Neuronal stem cell (in vitro differentiated cells): ENCODE data around the gene BHLHE40.

ENCODE experiments used
- DNase-seq: peaks from one replicate; pipeline ENCODE4 v3.0.0-alpha.2; 2013; ENCODE audit warnings: low spot score
- H2AFZ ChIP-seq: one replicate; pipeline ENCODE4 v1.6.1; 2013; ENCODE audit warnings: mild to moderate bottlenecking, low read length, inconsistent platforms
- H2AK5ac ChIP-seq: 2 replicates; pipeline ENCODE4 v1.6.1; 2013; ENCODE audit warnings: low read depth, mild to moderate bottlenecking, inconsistent platforms, low read length, moderate library complexity, mixed read lengths
- H2BK120ac ChIP-seq: 2 replicates; pipeline ENCODE4 v1.6.1; 2013; ENCODE audit warnings: low read depth, mild to moderate bottlenecking, inconsistent platforms, low read length, moderate library complexity, mixed read lengths
- H2BK12ac ChIP-seq: one replicate; pipeline ENCODE4 v1.6.1; 2013; ENCODE audit warnings: low read length, inconsistent platforms
- H2BK15ac ChIP-seq: 2 replicates; pipeline ENCODE4 v1.6.1; 2013; ENCODE audit warnings: mild to moderate bottlenecking, low read length, inconsistent platforms, mixed read lengths
- H2BK5ac ChIP-seq: one replicate; pipeline ENCODE4 v1.6.1; 2013; ENCODE audit warnings: inconsistent platforms, mild to moderate bottlenecking, low read length, moderate library complexity
- H3K14ac ChIP-seq: one replicate; pipeline ENCODE4 v1.6.1; 2013; ENCODE audit warnings: low read length, inconsistent platforms
- H3K18ac ChIP-seq: 2 replicates; pipeline ENCODE4 v1.6.1; 2013; ENCODE audit warnings: low read length, inconsistent platforms
- H3K23ac ChIP-seq: 2 replicates; pipeline ENCODE4 v1.6.1; 2013; ENCODE audit warnings: low read depth, mild to moderate bottlenecking, mixed read lengths, low read length, inconsistent platforms; ENCODE audit not compliant: poor library complexity
- H3K27ac ChIP-seq: replicated peaks from 3 replicates; pipeline ENCODE4 v1.5.1; 2013; ENCODE audit warnings: low read length, inconsistent platforms
- H3K27me3 ChIP-seq, 3 experiments: 2 replicates each; pipeline ENCODE4 v1.6.1; 2013; ENCODE audit warnings: low read length in 3 of 3, mild to moderate bottlenecking in 2 of 3, inconsistent platforms in 1 of 3, low read depth in 1 of 3, mixed read lengths in 1 of 3, moderate library complexity in 1 of 3; ENCODE audit not compliant: control insufficient read depth in 3 of 3, insufficient read depth in 3 of 3
- H3K36me3 ChIP-seq, 2 donors: replicated peaks in 1 of 2; 2 replicates each; pipeline ENCODE4 v1.6.1; 2013; ENCODE audit warnings: low read length in 2 of 2; ENCODE audit not compliant: control insufficient read depth in 2 of 2, insufficient read depth in 2 of 2
- H3K4ac ChIP-seq: 2 replicates; pipeline ENCODE4 v1.6.1; 2013; ENCODE audit warnings: inconsistent platforms, mild to moderate bottlenecking, low read length, moderate library complexity
- H3K4me1 ChIP-seq, 2 donors: 1 replicate in 1 of 2; 2 replicates in 1 of 2; pipeline ENCODE4 v1.6.1; 2013; ENCODE audit warnings: low read length in 2 of 2, low read depth in 1 of 2; ENCODE audit not compliant: control insufficient read depth in 2 of 2, insufficient read depth in 1 of 2
- H3K4me2 ChIP-seq: one replicate; pipeline ENCODE4 v1.6.1; 2013; ENCODE audit warnings: mild to moderate bottlenecking, low read length, inconsistent platforms; ENCODE audit not compliant: insufficient read depth, poor library complexity, severe bottlenecking
- H3K4me3 ChIP-seq, 2 donors: 2 replicates each; pipeline ENCODE4 v1.5.1; 2013; ENCODE audit warnings: low read length in 2 of 2, mild to moderate bottlenecking in 2 of 2, inconsistent platforms in 1 of 2, moderate library complexity in 1 of 2
- H3K79me1 ChIP-seq: one replicate; pipeline ENCODE4 v1.6.1; 2013; ENCODE audit warnings: low read depth, mild to moderate bottlenecking, inconsistent platforms, low read length, moderate library complexity
- H3K9ac ChIP-seq: one replicate; pipeline ENCODE4 v1.6.1; 2013; ENCODE audit warnings: mild to moderate bottlenecking, low read depth, low read length, inconsistent platforms; ENCODE audit not compliant: poor library complexity
- H3K9me3 ChIP-seq, 2 donors: replicated peaks in 1 of 2; 2 replicates each; pipeline versions ENCODE3 to v1.6.1; 2013; ENCODE audit warnings: low read length in 2 of 2, mild to moderate bottlenecking in 2 of 2, inconsistent platforms in 1 of 2, low read depth in 1 of 2, mixed read lengths in 1 of 2, moderate library complexity in 1 of 2; ENCODE audit not compliant: control insufficient read depth in 2 of 2, insufficient read depth in 1 of 2
- H4K8ac ChIP-seq: one replicate; pipeline ENCODE4 v1.6.1; 2013; ENCODE audit warnings: low read depth, mild to moderate bottlenecking, inconsistent platforms, low read length, moderate library complexity
- H4K91ac ChIP-seq: one replicate; pipeline ENCODE4 v1.6.1; 2013; ENCODE audit warnings: low read length, low read depth, mild to moderate bottlenecking, inconsistent platforms; ENCODE audit not compliant: poor library complexity
- WGBS, 2 donors: extraction: QIAGEN DNeasy Blood & Tissue Kit; methylation state at CpG; one replicate each; pipeline ENCODE4 v1.1.7; 2013; ENCODE audit warnings: missing lambda C conversion rate in 2 of 2, mixed read lengths in 1 of 2; ENCODE audit not compliant: insufficient read length in 2 of 2, insufficient replicate concordance in 1 of 2; ENCODE audit errors: extremely low coverage in 2 of 2; 5-methylcytosine and 5-hydroxymethylcytosine counted together

BHLHE40 gene

DNA sequence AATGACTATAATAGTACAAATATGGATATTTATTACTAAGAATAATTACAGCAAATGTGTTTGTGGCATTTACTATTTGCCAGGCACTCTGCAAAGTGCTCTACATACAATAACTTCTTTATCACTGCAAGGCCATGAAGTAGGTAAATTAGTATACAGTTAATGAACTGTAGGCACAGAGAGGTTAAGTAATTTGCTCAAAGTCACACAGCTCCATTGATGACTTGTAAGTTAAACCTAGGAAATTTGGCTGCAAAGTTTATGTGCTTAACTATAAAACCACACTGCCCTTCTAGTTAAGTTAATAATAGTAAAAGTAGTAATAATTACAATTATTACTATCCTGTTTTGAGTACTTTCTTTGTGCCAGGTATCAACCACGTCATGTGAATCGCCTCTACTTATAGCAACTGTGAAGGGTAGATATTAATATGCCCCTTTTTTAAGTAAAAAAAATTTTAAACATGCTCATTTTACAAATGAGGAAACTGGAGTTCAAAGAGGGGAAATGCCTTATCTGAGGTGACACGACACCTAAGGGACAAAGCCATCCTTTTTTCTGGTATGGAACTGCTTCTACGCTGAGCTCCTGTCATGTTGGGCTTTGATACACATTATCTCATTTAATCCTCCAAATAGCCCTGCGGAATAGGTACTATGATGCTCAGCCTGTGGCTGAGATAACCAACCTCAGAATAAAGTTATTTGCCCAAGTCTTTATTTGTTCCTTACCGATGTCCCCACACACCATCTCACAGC, 8.5 kb downstream of the BHLHE40 start:
- no peak overlapping the region for H4K91ac ChIP-seq
- H3K4me3 ChIP-seq = peak overlapping the region in 1 of 2 donors; percentile 24
- H2BK5ac ChIP-seq = no peak overlapping the region
- H3K4me2 ChIP-seq = peak overlapping the region; percentile 84
- no peak overlapping the region for H3K18ac ChIP-seq
- no peak overlapping the region for H2AFZ ChIP-seq
- no peaks in the 10 kb centered on the region for H3K79me1 ChIP-seq
- H3K4me1 ChIP-seq = peaks cover 0 to 9% of the 10 kb centered on the region in 2 donors
- H2BK120ac ChIP-seq = no peak overlapping the region
- H2BK15ac ChIP-seq = no peak overlapping the region
- no peak overlapping the region for H3K9ac ChIP-seq
- H3K4ac ChIP-seq = no peak overlapping the region
- no peak overlapping the region for H2AK5ac ChIP-seq
- DNase-seq = no peak
- H2BK12ac ChIP-seq = no peak overlapping the region
- H3K27ac ChIP-seq = no peak overlapping the region
- H3K23ac ChIP-seq = no peak overlapping the region
- H3K27me3 ChIP-seq = peaks cover 0 to 16% (median 8%) of the 10 kb centered on the region in 3 experiments
- no peak overlapping the region for H4K8ac ChIP-seq
- WGBS, 2 donors = no CpG with 5 or more reads among the region's 6 CpGs
- no peaks in the 10 kb centered on the region for H3K9me3 ChIP-seq
- no peaks in the 10 kb centered on the region for H3K36me3 ChIP-seq
- H3K14ac ChIP-seq = no peak overlapping the region

- H2BK12ac ChIP-seq = no peak overlapping the region
- no peak overlapping the region for H3K27ac ChIP-seq
- H3K23ac ChIP-seq = no peak overlapping the region
- no peak overlapping the region for H3K4me3 ChIP-seq
- no CpG with 5 or more reads among the region's 13 CpGs for WGBS, 2 donors
- no peak for DNase-seq
- no peak overlapping the region for H3K4ac ChIP-seq
- H3K9ac ChIP-seq = no peak overlapping the region
- peak overlapping the region; percentile 34 for H2AK5ac ChIP-seq
- no peaks in the 10 kb centered on the region for H3K9me3 ChIP-seq
- no peak overlapping the region for H2AFZ ChIP-seq
- no peaks in the 10 kb centered on the region for H3K36me3 ChIP-seq
- H3K4me2 ChIP-seq = no peak overlapping the region
- H3K18ac ChIP-seq = peak overlapping the region; percentile 7
- no peak overlapping the region for H2BK15ac ChIP-seq
- H2BK120ac ChIP-seq = no peak overlapping the region
- H4K8ac ChIP-seq = no peak overlapping the region
- no peaks in the 10 kb centered on the region for H3K79me1 ChIP-seq
- H3K4me1 ChIP-seq = peaks cover 0 to 9% of the 10 kb centered on the region in 2 donors
- no peak overlapping the region for H3K14ac ChIP-seq
- H4K91ac ChIP-seq = no peak overlapping the region
- no peak overlapping the region for H2BK5ac ChIP-seq
- peaks cover 0 to 11% (median 8%) of the 10 kb centered on the region in 3 experiments for H3K27me3 ChIP-seq
Measured at GRCh38 chr3:4988983-4989834, 10.0 kb downstream of the BHLHE40 start.

DNA sequence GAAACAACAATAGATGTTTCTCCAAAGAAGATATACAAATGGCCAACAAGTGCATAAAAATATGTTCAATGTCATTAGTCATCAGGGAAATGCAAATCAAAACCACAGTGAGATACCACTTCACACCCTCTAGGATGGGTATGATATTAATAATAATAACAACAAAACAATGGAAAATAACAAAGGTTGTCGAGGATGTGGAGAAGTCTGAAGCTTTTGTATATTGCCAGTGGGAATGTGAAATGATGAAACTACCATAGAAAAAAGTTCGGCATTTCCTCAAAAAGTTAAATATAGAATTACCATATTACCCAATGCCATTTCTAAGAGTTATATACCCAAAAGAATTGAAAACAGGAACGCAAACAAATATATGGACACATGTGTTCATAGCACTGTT, 10.8 kb downstream of the BHLHE40 start:
- H3K27ac ChIP-seq = no peak overlapping the region
- no peak overlapping the region for H3K9ac ChIP-seq
- H3K4me3 ChIP-seq = no peak overlapping the region
- peaks cover 0 to 11% (median 8%) of the 10 kb centered on the region in 3 experiments for H3K27me3 ChIP-seq
- H3K4ac ChIP-seq = no peak overlapping the region
- H2BK120ac ChIP-seq = no peak overlapping the region
- no peaks in the 10 kb centered on the region for H3K36me3 ChIP-seq
- H4K91ac ChIP-seq = no peak overlapping the region
- H3K14ac ChIP-seq = no peak overlapping the region
- no peak overlapping the region for H2BK15ac ChIP-seq
- no peak overlapping the region for H3K18ac ChIP-seq
- DNase-seq = no peak
- no peak overlapping the region for H3K4me2 ChIP-seq
- H4K8ac ChIP-seq = no peak overlapping the region
- no peaks in the 10 kb centered on the region for H3K79me1 ChIP-seq
- no peak overlapping the region for H2AK5ac ChIP-seq
- no peak overlapping the region for H2AFZ ChIP-seq
- H3K23ac ChIP-seq = no peak overlapping the region
- WGBS, 2 donors = no CpG with 5 or more reads among the region's 3 CpGs
- no peaks in the 10 kb centered on the region for H3K9me3 ChIP-seq
- H2BK5ac ChIP-seq = no peak overlapping the region
- no peak overlapping the region for H2BK12ac ChIP-seq
- H3K4me1 ChIP-seq = peaks cover 2 to 7% of the 10 kb centered on the region in 2 donors

DNA sequence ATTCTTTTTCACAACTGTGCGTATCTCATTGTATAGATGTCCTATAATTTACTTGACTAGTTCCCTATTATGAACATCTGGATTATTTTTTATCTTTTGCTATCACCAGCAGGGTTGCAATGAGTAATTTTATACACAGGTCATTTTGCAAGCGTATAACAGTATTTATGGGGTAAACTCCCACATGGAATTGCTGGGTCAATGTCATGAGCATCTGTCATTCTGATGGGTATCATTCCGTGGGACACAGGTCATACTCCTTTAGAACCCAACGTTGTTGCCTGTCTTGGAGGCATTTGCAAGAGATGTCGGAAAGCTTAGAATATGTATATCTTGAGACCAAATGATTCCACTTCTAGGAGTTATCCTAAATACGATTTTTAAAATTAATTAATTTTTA, 12.9 kb downstream of the BHLHE40 start:
- no CpG with 5 or more reads among the region's 6 CpGs for WGBS, 2 donors
- Histone ChIP-seq H3K18ac (no peak overlapping the region), H3K27ac (no peak overlapping the region), H4K8ac (no peak overlapping the region), H2AFZ (no peak overlapping the region), H2BK15ac (no peak overlapping the region), H3K4me3 (no peak overlapping the region), H3K9ac (no peak overlapping the region), H3K79me1 (no peaks in the 10 kb centered on the region), H3K4me1 (peaks cover 0 to 4% of the 10 kb centered on the region in 2 donors), H4K91ac (no peak overlapping the region), H3K9me3 (no peaks in the 10 kb centered on the region), H3K4me2 (no peak overlapping the region), H3K4ac (no peak overlapping the region), H3K27me3 (no peaks in the 10 kb centered on the region), H2BK5ac (no peak overlapping the region), H3K23ac (no peak overlapping the region), H2AK5ac (no peak overlapping the region), H3K14ac (no peak overlapping the region), H2BK12ac (no peak overlapping the region), H2BK120ac (no peak overlapping the region), H3K36me3 (no peaks in the 10 kb centered on the region)
- no peak for DNase-seq
